ENCODE measurements around the gene FNDC5. TPM values are rescaled to one million over a fixed set of nuclear protein-coding genes. Genes with fewer than 3 reads are reported as not detected.

Gene FNDC5
- total RNA-seq, 1 donor from 2014 or later: not detected

DNA sequence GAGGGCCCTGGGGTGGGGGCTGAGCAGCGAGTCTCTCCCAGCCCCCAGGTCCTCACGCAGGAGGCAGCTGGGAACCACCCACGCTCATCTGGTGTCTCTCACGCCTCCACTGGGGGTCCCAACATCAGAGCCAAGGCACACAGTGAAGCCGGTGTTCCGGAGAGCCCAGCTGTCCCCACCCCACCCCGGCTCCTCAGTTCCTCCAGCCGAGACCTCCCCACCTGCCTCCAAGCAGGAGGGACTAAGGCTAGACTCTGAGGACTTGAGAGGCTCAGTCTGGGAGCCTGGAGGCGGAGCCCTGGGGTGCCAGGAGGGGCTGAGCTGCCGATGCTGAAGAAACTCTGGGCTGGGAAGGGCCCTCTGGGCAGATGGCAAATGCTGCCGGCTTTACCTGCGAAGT, 14.0 kb upstream of the FNDC5 start:
- intact Hi-C loops (cut with micrococcal nuclease): no loop called here

DNA sequence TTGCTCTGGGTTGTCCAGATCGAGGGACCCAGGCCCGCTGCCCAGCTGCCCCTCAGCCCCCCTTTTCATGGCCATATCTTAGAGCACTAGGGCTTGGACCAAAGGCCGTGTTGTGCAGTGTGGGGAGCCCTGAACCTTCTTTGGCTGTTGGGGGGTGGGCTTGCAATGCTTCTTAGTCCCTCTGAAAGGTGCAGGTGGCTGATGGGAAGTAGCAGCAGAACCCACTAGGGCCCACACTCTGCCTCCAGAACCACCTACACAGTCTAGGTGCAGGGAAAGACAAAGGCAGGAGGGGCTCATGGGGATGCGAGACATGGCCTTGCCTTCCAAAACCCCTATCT, 13.3 kb upstream of the FNDC5 start:
- intact Hi-C loops (cut with micrococcal nuclease): no loop called here

DNA sequence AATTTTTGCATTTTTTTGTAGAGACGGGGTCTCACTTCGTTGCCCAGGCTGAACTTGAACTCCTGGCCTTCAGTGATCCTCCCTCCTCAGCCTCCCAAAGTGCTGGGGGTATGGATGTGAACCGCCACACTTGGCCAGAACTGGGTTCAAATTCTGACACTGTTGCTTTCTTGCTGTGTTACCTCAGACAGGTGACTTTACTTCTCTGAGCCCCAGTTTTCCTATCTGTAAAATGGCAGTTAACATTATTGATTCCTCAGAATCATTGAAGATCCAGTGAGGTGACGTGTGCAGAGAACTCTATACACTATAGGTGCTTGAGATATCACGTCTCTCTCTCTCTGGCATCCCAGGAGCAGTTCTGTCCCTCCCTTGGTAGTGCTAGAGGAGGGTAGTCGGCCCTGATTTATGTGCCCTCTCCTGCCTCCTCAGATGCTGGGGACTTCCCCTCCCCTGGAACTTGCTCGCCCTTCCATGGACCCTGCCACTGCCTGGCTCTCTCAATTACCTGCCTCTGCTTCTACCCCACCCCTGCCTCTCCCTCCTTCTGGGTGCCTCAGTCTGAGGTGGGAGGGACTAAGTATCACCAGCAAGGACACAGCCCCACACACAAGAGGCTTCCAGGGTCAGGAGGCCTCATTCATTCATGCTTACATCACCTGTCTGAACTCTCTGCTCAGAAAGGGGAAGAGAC, 12.8 kb upstream of the FNDC5 start:
- intact Hi-C loops (cut with micrococcal nuclease): no loop called here

DNA sequence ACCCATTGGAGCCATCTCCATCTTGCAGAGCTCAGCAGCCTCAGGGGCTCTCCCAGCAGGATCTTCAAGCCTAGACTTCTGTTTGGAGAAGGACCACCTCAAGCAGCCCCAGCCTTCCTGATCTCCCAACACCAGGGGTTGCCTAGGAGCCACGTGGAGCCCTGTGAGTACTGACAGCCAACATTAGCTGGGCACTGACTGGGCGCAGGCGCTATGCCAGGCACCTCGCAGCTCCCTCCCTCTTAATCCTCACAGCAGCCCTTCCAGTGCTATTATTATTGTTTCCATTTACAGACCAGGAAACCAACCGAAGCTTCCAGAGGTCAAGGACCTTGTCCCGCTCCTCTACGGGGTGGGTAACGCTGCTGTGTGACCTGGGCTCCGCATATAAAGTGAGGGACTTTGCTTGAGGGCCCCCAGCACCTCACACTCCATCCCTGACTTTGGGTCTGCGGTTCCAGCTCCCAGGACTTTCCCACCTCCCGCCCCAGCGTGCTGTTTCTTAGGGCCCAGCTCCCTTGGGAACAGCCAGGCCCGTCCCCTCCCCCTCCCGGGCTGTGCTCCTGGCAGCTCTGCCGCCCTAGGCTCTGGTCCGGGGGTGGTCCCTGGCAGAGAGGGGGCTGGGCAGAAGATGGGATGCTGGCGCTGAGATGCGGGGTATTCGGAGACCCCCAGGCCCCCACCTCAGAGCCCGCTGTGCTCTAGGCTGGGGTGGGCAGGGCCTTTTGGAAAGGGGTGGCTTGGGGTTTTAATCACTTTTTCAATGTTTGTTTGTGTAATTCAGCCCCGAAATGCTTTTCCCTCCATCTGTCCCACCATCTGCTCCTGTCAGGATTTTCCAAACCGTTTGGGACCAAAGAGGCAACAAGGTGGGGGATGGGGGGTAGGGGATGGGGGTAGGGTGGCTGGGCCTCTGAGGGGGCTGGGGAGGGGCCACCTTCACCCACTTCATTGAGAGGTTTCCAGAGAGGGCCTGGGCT, 11.4 kb upstream of the FNDC5 start:
- intact Hi-C loops (cut with micrococcal nuclease): no loop called here

DNA sequence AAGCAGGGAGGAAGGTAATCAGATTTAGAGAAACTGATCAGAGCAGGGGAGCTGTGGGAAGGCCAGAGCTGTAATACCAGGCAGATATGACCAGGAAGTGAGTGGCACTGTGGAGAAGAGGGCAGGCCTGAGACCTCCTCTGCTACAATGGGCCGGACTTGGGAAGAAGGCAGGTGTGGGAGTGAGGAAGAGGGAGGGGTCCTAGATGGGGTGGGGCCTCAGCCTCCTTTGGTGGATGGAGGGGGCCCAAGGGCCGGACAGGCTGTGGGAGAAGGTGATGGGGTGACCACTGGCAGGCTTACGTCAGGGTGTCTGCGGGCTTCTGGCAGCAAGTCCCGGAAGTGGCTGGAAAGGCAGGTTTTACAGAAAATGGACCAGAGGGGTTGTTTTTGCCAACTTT, 10.6 kb upstream of the FNDC5 start:
- intact Hi-C loops (cut with micrococcal nuclease): no loop called here

DNA sequence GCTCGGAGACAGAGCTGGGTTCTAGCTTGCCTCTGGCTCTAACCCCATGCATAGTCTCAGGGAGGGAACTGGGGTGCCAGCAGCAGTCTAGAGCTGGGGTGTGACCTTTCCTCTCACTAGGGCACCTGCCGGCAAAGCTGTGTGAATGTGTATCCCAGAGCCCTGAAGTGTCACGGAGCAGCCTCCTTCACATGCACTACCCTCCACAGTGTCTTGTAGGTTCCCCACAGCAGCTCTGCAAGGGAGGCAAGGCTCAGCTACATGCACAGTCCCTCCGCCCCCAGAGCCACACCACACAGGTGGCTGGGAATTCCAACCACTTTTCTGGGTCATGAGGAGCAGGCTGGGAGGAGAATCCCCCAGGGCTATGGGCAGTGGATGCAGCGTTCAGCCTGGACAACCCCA, 7.9 kb upstream of the FNDC5 start:
- intact Hi-C loops (cut with micrococcal nuclease): loop anchor here (10.0 kb wide), 1 partner anchor 596 kb away; the partner anchor contains the start of gene ZSCAN20

DNA sequence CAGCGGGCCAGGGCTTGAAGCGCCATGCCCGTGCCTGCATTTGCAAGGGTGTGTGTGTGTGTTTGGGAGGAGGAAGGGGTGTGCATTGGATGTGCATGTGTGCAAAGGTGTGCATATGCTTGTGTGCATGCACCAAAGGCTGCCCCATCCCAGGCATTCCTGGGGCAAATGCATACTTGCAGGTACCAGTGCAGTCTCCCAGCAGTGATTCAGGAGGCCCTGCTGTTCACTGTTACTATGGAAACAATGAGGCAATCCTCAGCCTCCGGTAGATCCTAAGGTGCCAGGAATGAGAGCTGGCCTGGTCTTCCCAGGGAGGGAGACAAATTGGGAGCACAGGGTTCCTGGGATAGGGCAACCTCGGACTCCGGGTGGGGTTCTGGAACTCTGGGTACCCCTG, 7.5 kb upstream of the FNDC5 start:
- intact Hi-C loops (cut with micrococcal nuclease): loop anchor here (10.0 kb wide), 1 partner anchor 597 kb away; the partner anchor contains the start of gene ZSCAN20

DNA sequence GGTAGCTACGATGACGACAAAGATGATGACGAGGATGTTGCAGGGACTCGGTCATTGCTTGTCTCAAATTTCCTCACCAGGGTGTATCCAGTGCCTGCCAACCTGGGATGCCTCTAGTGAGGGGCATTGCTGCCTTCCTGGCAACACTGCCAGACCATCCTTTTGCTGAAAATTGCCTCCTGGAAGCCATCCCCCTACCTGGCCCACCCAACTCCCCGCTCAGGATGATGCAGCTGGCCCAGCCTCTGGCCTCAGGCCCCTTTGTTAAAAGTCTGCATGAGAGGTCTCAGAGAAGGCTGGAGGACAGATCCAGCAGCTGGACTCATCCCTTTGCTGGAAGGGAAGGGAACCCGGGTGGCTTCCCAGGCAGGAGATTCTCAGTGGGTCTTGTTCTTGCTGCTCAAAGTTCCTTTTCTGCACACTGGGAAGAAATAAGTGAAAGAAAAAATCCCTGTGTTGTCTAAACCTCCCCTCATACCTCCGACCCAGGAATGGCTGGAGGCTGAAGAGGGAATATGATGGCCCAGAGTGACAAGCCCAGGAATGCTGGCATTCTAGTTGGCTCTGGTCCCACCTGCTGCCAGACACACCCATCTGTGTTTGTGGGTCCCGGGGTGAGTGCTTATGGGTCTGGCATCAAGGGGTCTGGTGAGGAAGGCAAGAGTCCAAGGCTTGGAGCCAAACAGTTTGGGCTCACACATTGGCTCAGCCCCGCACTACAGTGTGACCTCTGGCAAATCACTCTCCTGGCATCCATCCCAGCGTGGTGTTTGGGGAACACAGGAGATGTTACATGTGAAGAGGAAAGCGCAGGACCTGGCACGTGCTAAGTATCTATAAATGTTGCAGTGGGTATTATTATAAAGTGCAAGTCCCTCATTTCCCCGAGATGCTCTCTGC, 6.7 kb upstream of the FNDC5 start:
- intact Hi-C loops (cut with micrococcal nuclease): loop anchor here (10.0 kb wide), 1 partner anchor 597 kb away; the partner anchor contains the start of gene ZSCAN20

DNA sequence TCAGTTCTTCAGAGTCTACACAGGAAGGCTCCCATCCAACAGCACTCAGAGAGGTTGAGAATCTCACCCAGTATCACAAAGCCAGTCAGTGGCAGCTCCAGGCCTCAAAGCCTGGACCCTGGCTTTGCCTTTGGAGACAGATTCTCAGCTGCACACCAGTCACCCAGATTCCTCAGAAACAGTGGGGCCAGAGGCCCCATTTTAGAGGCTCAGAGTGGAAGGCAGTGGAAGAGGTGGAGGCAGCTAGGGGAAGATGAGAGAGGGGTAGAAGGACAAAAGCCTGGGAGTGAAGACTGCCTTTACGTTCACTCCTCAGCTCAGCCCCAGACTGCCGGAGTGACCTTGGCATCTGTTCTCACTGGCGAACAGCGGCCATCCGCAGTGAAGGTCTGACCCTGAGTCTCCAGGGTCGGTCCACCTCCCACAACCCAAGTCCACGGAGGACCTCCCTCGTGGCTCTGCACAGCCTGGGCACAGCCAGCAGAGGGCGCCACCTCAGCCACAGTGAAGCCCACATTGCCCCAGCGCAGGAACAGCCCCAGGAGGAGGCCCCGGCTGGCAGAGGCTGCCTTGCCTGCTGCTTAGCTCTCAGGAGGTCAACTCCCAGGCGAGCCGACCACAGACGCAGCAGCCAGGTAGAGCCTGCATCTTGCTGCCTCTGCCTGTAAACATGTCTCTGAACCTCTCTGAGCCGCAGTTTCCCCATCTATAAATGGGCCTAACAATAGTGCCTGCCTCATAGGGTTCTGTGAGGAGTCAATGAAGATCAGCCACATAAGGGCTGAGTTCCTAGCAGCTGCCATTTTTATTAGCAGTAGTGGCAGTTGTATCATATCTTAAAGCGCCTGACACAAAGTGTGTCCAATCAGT, 5.9 kb upstream of the FNDC5 start:
- intact Hi-C loops (cut with micrococcal nuclease): loop anchor here (10.0 kb wide), 1 partner anchor 598 kb away; the partner anchor contains the start of gene ZSCAN20

DNA sequence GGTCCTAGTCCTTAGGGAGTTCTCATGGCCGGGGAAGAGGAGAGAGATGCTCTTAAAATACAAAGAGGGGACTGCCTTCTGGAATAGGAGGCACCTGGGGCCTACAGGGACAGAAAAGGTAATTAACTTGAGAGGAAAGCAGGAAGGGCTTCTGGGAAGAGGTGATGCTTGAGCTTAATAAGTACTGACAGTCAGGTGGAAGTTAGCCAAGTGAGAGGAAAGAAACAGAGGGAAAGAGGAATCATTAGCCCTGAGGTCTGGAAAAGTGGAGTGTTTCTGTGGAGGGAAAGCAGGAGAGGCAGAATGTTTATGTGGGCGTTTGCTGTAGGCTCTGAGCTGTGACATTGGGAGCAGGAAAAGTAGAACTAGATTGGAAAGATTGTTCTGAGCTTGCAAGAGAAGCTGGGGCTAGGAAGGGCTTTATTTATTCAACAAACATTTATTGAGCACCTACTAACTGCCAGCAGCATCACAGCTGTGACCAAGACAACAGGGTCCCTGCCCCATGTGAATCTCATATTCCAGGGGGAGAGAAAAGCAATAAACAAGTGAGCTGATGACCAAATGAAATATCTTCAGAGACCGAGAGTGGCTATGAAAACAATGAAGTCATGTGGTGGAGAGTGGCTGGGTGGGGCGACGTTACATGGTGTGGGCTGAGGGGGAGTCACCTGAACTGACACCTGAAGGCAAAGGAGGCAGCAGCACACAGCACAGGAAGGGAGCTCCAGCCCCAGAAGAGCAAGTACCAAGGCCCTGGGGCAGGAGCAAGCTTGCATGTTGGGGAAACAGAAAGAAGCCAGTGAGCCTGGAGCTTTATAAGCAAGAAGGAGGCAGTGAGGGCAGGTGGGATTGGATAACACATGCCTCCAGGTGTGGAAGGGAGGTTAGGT, 4.4 kb upstream of the FNDC5 start:
- intact Hi-C loops (cut with micrococcal nuclease): loop anchor here (10.0 kb wide), 1 partner anchor 600 kb away; the partner anchor contains the start of gene ZSCAN20

DNA sequence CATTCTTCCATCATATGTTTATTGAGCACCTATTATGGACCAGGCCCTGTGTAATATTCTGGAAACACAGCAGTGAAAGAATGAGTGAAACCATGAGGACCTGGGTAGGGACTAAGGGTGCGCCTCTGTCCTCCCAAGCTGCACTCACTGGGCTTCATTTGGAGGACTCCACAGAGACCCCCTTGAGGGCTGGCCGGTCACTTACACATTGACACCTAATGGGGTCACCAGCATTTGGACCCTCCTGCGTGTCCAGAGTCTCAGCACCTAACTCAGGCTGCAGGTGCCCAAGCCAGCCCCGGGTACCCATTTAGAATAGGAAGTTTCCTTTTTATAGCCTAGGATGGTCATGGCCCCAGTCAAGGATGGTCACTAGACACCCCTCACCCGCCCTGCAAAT, 2.8 kb upstream of the FNDC5 start:
- intact Hi-C loops (cut with micrococcal nuclease): loop anchor here (10.0 kb wide), 1 partner anchor 601 kb away; the partner anchor contains the start of gene ZSCAN20

DNA sequence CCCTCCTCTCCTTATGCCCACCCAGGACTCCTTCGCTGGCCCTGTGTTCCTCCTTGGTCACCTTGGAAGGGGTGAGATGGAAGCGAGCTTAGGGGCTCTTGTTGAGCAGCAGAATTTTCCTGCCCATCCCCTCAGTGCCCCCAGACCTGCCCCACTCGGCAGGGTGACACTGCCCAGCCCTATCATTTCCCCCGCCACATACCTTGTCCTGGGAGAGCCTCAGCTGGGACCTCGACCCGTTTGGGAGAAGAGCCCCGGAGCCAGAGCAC, 1.4 kb upstream of the FNDC5 start:
- intact Hi-C loops (cut with micrococcal nuclease): loop anchor here (1.0 to 10.0 kb wide), 2 partner anchors 160 to 603 kb away; partner anchors contain the start of gene ZSCAN20

DNA sequence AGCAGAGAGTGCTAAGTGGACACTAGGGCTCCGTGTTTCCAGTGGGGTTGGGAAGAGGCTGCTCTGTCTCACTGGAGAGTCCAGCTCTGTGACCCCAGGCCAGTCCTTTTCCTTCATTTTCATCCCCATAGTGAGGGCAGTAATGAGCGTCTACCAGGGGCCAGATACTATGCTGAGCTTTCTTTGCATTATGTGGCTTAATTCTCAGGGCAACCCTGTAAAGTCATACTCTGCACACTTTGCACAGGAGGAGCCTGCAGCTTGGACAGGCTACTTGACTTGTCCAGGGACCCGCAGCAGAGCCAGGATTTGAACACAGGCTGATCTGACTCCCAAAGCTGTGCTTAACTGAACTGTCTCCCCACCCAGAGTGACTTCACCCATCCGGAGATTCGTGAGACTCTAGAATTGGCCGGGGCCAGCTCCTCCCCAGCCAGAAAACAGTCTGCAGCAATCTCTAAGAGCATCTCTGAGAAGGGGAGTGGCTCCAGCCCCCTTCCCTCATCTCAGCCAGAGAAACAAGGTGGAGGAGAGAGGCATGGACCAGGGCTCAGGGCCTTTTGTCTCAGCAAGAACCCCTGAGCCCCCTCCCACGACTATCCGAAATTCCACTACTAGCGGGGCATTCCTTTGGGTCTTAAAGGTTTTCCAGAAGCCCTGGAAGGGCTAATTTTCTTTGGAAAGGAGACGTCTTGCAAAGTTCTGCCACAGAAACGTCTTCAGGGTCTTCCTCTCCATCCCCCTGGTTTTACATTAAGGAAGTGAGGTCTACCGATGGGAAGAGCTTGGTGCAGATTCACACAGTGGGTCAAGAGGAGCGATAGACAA, 866 bp upstream of the FNDC5 start:
- intact Hi-C loops (cut with micrococcal nuclease): loop anchor here (1.0 to 10.0 kb wide), 2 partner anchors 159 to 603 kb away; partner anchors contain the start of gene ZSCAN20

DNA sequence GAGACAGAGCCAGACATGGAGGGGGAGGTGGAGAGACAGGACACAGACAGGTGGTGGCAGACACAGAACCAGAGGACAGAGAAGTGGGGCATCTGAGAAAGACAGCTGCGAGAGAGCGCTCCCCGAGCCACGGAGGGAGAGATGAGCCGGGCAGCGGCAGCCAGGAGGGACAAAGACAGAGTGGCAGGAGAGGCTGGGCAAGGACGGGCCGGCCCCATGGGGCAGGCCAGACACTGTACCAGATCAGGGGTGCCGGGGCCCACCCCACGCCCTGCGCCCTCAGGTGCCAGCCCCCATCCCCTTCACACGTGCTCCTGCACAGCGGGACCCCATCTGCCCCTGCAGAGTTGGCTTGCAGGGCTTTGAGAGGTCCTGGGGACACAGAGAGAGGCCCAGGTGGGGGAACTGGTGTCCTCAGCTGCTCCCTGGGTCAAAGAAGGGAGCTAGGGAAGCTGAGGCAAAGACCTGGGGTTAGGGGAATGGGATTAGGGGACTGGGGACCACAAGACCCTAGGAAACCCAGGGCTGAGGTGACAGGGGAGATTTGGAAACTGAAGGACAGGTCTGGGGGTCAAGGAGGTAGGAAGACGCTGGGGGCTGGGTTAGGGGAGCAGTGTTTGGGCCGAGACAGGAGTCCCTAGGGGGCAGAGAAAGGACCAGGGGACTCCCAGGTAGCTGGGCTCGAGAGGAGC, 643 bp downstream of the FNDC5 start:
- intact Hi-C loops (cut with micrococcal nuclease): loop anchor here (10.0 kb wide), 1 partner anchor 605 kb away; the partner anchor contains the start of gene ZSCAN20

DNA sequence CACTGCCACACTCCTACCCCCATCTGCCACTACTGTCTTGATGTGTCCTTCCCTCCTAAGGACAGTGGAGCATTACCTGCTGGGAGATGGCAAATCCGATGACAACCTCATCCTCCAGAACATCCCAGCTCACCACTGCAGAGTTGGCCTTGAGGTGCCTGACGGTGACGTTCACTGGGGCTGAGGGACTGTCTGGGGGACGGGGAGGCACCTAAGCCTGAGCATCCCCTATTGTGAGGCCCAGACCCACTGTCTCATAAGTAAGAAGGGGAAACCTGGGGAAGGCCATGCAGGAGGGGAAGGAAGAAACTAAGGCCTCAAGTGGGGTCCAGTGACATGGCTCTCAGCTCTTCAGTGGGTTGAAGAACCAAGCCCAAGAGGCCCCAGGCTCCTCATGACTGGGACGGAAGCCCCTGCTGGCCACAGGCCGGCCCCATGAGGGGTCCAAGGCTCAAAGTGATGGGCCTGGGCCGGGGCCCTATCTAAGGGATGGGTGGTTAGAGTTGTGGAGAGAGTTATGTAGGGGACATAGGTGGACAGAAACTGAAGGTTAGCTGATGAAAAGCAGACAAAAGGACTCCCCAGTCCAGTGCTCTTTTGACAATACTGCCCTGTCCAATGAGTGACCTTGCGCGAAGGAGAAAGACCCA, 1.8 kb downstream of the FNDC5 start:
- intact Hi-C loops (cut with micrococcal nuclease): no loop called here

DNA sequence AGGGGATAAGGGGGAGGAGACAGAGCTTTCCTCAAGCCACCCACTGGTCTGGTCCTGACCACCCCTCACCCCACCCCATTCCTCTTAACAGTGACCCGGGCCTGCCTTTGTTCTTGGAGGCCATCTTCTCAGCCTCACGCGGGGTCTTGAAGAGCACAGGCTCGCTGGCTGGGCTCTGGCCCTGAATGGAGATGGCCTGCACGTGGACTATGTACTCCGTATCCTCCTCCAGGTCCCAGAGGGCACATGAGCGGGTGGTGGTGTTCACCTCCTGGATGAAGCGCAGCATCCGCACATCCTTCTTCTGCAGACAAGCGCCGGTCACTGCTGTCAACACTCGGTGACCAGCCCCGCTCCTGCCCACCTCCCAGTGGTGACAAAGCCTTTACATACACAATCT, 2.6 kb downstream of the FNDC5 start:
- intact Hi-C loops (cut with micrococcal nuclease): no loop called here

DNA sequence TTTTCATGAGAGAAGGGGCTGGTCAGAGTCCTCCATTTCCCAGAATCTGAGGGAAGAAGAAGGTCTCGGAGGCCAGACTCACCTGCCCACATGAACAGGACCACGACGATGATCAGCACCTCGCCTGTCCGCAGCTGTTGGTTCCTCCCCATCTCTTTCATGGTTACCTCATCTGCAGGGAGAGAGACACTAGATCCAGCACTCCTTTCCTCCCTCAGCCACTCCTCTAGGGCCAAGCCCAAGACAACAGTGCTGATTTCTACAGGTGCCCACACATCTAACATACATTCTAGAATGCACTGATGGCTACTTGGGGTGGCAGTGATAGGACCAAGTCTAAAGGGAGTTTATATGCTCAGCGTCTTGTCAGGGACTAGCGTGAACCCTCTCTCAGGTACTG, 3.0 kb downstream of the FNDC5 start:
- intact Hi-C loops (cut with micrococcal nuclease): no loop called here

Data from T-helper 2 cell treated with Interferon-gamma antibody and Interleukin-4, amounts not matched to agents 100 ng/mL and 5 ng/mL, for 36 hours (primary cell).